HEK293 (cell line): ENCODE data around the gene USF3.

Experiments
- CTCF ChIA-PET: fragments of 350-600 bp; formaldehyde crosslinking; extraction: SDS; loops from one replicate; lab custom pipeline; 2021; ENCODE audit warnings: antibody characterized with exemption; lab: Yijun Ruan, JAX
- POLR2A ChIA-PET: fragments of 300-600 bp; formaldehyde crosslinking; extraction: SDS; loops from one replicate; lab custom pipeline; 2020; ENCODE audit warnings: antibody characterized with exemption, inconsistent platforms; lab: Yijun Ruan, JAX
- H3K27ac ChIP-seq: fragments of 200-500 bp; sonication (Bioruptor generic); 2 replicates; pipeline ENCODE4 v1.5.1; 2014; ENCODE audit warnings: low read depth, low read length, control low read depth, inconsistent platforms; ENCODE audit errors: extremely low read depth
- H3K36me3 ChIP-seq, 2 experiments: fragments of 200-500 bp in 1 of 2; sonication (Bioruptor generic) in 1 of 2; 1 replicate in 1 of 2; 2 replicates in 1 of 2; pipeline ENCODE4 v1.5.1; 2014 to 2017; ENCODE audit warnings: inconsistent platforms in 2 of 2, low read length in 2 of 2; ENCODE audit not compliant: control insufficient read depth in 2 of 2, insufficient read depth in 1 of 2
- H3K4me1 ChIP-seq: fragments of 200-500 bp; sonication (Bioruptor generic); 2 replicates; pipeline ENCODE4 v1.5.1; 2014; ENCODE audit warnings: mild to moderate bottlenecking, low read length, inconsistent platforms; ENCODE audit not compliant: control insufficient read depth, insufficient read depth
- H3K4me3 ChIP-seq: 2 replicates; pipeline ENCODE4 v1.5.1; 2011; ENCODE audit warnings: low read depth, mild to moderate bottlenecking, control low read depth, low read length, moderate library complexity
- H3K9me3 ChIP-seq: fragments of 200-500 bp; sonication (Bioruptor generic); 2 replicates; pipeline ENCODE4 v1.5.1; 2014; ENCODE audit warnings: low read depth, low read length, inconsistent platforms; ENCODE audit not compliant: control insufficient read depth, insufficient read depth
- MEIS1 ChIP-seq: sonication (generic); formaldehyde crosslinking; IDR thresholded peaks from 2 replicates; pipeline ENCODE4 v1.8.1; 2022; ENCODE audit warnings: missing genetic modification reagents, mild to moderate bottlenecking, borderline replicate concordance
- REPIN1 ChIP-seq: fragments of 450-650 bp; formaldehyde crosslinking; IDR thresholded peaks from 2 replicates; pipeline ENCODE4 v1.5.1; 2017; ENCODE audit warnings: missing biosample characterization, missing genetic modification characterization, low read depth
- REST ChIP-seq: fragments of 450-650 bp; formaldehyde crosslinking; IDR thresholded peaks from 2 replicates; pipeline ENCODE4 v1.5.1; 2016; ENCODE audit warnings: missing biosample characterization, missing genetic modification characterization
- ZBTB6 ChIP-seq: fragments of 450-650 bp; formaldehyde crosslinking; IDR thresholded peaks from 2 replicates; pipeline ENCODE4 v1.5.1; 2017; ENCODE audit warnings: missing biosample characterization, missing genetic modification characterization
- ZBTB7A ChIP-seq: fragments of 450-650 bp; formaldehyde crosslinking; IDR thresholded peaks from 2 replicates; pipeline ENCODE4 v1.5.1; 2016; ENCODE audit warnings: low read depth, missing biosample characterization, missing genetic modification characterization
- ZNF112 ChIP-seq: fragments of 450-650 bp; formaldehyde crosslinking; IDR thresholded peaks from 2 replicates; pipeline ENCODE4 v1.5.0; 2017; ENCODE audit warnings: missing biosample characterization, missing genetic modification characterization
- ZNF132 ChIP-seq: fragments of 450-650 bp; formaldehyde crosslinking; IDR thresholded peaks from 2 replicates; pipeline ENCODE4 v1.5.1; 2017; ENCODE audit warnings: missing biosample characterization, missing genetic modification characterization, borderline replicate concordance
- ZNF155 ChIP-seq: fragments of 450-650 bp; formaldehyde crosslinking; IDR thresholded peaks from 2 replicates; pipeline ENCODE4 v1.5.1; 2016; ENCODE audit warnings: missing biosample characterization, missing genetic modification characterization
- ZNF169 ChIP-seq: fragments of 450-650 bp; formaldehyde crosslinking; IDR thresholded peaks from 2 replicates; pipeline ENCODE4 v1.5.1; 2016; ENCODE audit warnings: missing biosample characterization, missing genetic modification characterization
- ZNF221 ChIP-seq: fragments of 450-650 bp; formaldehyde crosslinking; IDR thresholded peaks from 2 replicates; pipeline ENCODE4 v1.5.1; 2017; ENCODE audit warnings: missing biosample characterization, missing genetic modification characterization, borderline replicate concordance
- ZNF23 ChIP-seq: fragments of 450-650 bp; formaldehyde crosslinking; IDR thresholded peaks from 2 replicates; pipeline ENCODE4 v1.5.1; 2016; ENCODE audit warnings: missing biosample characterization, missing genetic modification characterization, borderline replicate concordance
- ZNF248 ChIP-seq: fragments of 450-650 bp; formaldehyde crosslinking; IDR thresholded peaks from 2 replicates; pipeline ENCODE4 v1.5.1; 2017; ENCODE audit warnings: missing biosample characterization, missing genetic modification characterization
- ZNF558 ChIP-seq: fragments of 450-650 bp; formaldehyde crosslinking; IDR thresholded peaks from 2 replicates; pipeline ENCODE4 v1.5.1; 2016; ENCODE audit warnings: missing biosample characterization, missing genetic modification characterization
- ZSCAN23 ChIP-seq: fragments of 450-650 bp; formaldehyde crosslinking; IDR thresholded peaks from 2 replicates; pipeline ENCODE4 v1.5.1; 2016; ENCODE audit warnings: missing biosample characterization, missing genetic modification characterization
- TF ChIP-seq, protein P1 (sequence below): fragments of 450-650 bp; formaldehyde crosslinking; IDR thresholded peaks from 2 replicates; pipeline ENCODE4 v1.5.1; 2016; ENCODE audit warnings: missing biosample characterization, missing genetic modification characterization
- TF ChIP-seq, protein P2 (sequence below): IDR thresholded peaks from 2 replicates; pipeline ENCODE4 v1.6.1; 2011; ENCODE audit warnings: mild to moderate bottlenecking, low read depth, low read length, borderline replicate concordance
- TF ChIP-seq, protein P3 (sequence below): fragments of 450-650 bp; IDR thresholded peaks from 2 replicates; pipeline ENCODE4 v1.5.1; 2018; ENCODE audit warnings: missing biosample characterization, mild to moderate bottlenecking, missing genetic modification characterization
- TF ChIP-seq, protein P4 (sequence below): fragments of 450-650 bp; formaldehyde crosslinking; IDR thresholded peaks from 2 replicates; pipeline ENCODE4 v1.5.1; 2016; ENCODE audit warnings: missing biosample characterization, missing genetic modification characterization

The USF3 gene

DNA sequence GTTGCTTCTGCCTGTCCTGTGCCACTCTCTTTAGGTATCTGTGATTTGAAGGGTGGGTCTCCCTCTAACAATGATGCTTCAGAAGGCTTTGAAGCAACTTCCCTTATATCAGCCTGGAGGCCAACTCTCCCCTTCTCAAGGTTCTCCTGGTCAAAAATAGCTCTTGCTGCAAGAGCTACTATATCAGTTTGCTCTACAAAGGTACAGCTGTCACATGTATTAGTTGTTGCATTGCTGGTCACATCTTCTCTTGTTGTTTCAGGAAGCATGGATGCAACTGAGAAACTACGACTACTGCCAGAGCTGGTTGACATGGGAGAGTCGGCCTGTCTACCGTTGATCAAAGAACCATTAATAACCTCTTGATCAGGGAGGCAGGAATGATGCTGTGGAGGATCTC lies 38.3 kb downstream of the USF3 start (continued):
- TF ChIP-seq, protein P1, sequence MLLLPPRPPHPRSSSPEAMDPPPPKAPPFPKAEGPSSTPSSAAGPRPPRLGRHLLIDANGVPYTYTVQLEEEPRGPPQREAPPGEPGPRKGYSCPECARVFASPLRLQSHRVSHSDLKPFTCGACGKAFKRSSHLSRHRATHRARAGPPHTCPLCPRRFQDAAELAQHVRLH (tag by site-specific recombination) = no peak

- CTCF ChIA-PET = interaction anchor here (0.7 kb wide), 1 partner anchor 73 kb away, joined by 4 read pairs; no protein-coding TSS in a partner anchor
- Histone ChIP-seq H3K9me3 (no peaks in the 10 kb centered on the region), H3K36me3 (peaks cover 0 to 7% of the 10 kb centered on the region in 2 experiments; a peak in 1 of 3 replicates), H3K4me1 (no peaks in the 10 kb centered on the region), H3K27ac (no peak overlapping the region), H3K4me3 (no peak overlapping the region)
- TF ChIP-seq MEIS1 (CRISPR knock-in tag) (no peak), ZNF112 (tag by site-specific recombination) (no peak)
- POLR2A ChIA-PET = no interaction called here
Measured at GRCh38 chr3:113654851-113655250, 41.6 kb downstream of the USF3 start.

GRCh38 chr3:113654310-113654709 lies 42.1 kb downstream of the USF3 start:
- no peak overlapping the region for H3K27ac ChIP-seq
- H3K4me1 ChIP-seq = no peaks in the 10 kb centered on the region
- H3K36me3 ChIP-seq = peaks cover 0 to 2% of the 10 kb centered on the region in 2 experiments; a peak in 1 of 3 replicates
- H3K4me3 ChIP-seq = no peak overlapping the region
- ChIA-PET CTCF (interaction anchor here (0.7 kb wide), 1 partner anchor 74 kb away, joined by 4 read pairs; no protein-coding TSS in a partner anchor), POLR2A (no interaction called here)
- H3K9me3 ChIP-seq = no peaks in the 10 kb centered on the region
- TF ChIP-seq, protein P2, sequence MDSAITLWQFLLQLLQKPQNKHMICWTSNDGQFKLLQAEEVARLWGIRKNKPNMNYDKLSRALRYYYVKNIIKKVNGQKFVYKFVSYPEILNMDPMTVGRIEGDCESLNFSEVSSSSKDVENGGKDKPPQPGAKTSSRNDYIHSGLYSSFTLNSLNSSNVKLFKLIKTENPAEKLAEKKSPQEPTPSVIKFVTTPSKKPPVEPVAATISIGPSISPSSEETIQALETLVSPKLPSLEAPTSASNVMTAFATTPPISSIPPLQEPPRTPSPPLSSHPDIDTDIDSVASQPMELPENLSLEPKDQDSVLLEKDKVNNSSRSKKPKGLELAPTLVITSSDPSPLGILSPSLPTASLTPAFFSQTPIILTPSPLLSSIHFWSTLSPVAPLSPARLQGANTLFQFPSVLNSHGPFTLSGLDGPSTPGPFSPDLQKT = no peak
- TF ChIP-seq, protein P3, sequence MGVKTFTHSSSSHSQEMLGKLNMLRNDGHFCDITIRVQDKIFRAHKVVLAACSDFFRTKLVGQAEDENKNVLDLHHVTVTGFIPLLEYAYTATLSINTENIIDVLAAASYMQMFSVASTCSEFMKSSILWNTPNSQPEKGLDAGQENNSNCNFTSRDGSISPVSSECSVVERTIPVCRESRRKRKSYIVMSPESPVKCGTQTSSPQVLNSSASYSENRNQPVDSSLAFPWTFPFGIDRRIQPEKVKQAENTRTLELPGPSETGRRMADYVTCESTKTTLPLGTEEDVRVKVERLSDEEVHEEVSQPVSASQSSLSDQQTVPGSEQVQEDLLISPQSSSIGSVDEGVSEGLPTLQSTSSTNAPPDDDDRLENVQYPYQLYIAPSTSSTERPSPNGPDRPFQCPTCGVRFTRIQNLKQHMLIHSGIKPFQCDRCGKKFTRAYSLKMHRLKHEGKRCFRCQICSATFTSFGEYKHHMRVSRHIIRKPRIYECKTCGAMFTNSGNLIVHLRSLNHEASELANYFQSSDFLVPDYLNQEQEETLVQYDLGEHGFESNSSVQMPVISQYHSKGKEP (tag by site-specific recombination) = no peak
- TF ChIP-seq ZNF155 (tag by site-specific recombination) (no peak), ZNF558 (no peak), ZSCAN23 (tag by site-specific recombination) (no peak), ZBTB7A (tag by site-specific recombination) (no peak), ZNF169 (tag by site-specific recombination) (no peak), ZNF248 (tag by site-specific recombination) (no peak), REST (tag by site-specific recombination) (no peak), ZNF23 (tag by site-specific recombination) (no peak), ZNF221 (tag by site-specific recombination) (no peak), ZNF132 (tag by site-specific recombination) (no peak), ZBTB6 (tag by site-specific recombination) (no peak), REPIN1 (no peak)
- TF ChIP-seq, protein P4, sequence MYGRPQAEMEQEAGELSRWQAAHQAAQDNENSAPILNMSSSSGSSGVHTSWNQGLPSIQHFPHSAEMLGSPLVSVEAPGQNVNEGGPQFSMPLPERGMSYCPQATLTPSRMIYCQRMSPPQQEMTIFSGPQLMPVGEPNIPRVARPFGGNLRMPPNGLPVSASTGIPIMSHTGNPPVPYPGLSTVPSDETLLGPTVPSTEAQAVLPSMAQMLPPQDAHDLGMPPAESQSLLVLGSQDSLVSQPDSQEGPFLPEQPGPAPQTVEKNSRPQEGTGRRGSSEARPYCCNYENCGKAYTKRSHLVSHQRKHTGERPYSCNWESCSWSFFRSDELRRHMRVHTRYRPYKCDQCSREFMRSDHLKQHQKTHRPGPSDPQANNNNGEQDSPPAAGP = no peak
